ENCODE results near the gene CUL5.

- no peak for TF ChIP-seq GATA2 (IDR thresholded peaks at IDR 0.05; ENCODE audit: low read depth, low read length)
- no peak for TF ChIP-seq GATA3 (IDR thresholded peaks at IDR 0.05; ENCODE audit: low read depth, low read length)
These were observed 16.8 kb downstream of the CUL5 start for GRCh38 chr11:108025387-108026080.
